Activated T-cell treated with anti-CD3 and anti-CD28 coated beads, Interleukin-2, amount 50 U/mL, for 4 hours (primary cell): ENCODE results near the gene RNF114. TPM values are rescaled to one million over a fixed set of nuclear protein-coding genes. Genes with fewer than 3 reads are reported as not detected.
"Not testable (repeated sequence)": the region's sequence is repeated elsewhere in the genome, so short reads cannot be mapped to it uniquely, and the experiment has no call there.

ENCODE experiments used
- ATAC-seq, 2 donors: fragments of 200-7000 bp; cut with Tn5 transposase; one replicate each; pipeline ENCODE4 v1.10.0; 2021
- DNase-seq: peaks from one replicate; pipeline ENCODE4 v3.0.0-alpha.2; 2020
- H3K27me3 Mint-ChIP-seq: one replicate; pipeline ENCODE4 v1.8.0; 2021; ENCODE audit warnings: low read depth, mixed read lengths
- H3K36me3 Mint-ChIP-seq: one replicate; pipeline ENCODE4 v1.8.0; 2022; ENCODE audit warnings: mixed read lengths; ENCODE audit not compliant: insufficient read depth
- H3K4me1 Mint-ChIP-seq: one replicate; pipeline ENCODE4 v1.8.0; 2021; ENCODE audit warnings: low read depth, mixed read lengths
- H3K4me3 Mint-ChIP-seq: one replicate; pipeline ENCODE4 v1.8.0; 2021; ENCODE audit warnings: mild to moderate bottlenecking, moderate library complexity, mixed read lengths
- H3K9me3 Mint-ChIP-seq: one replicate; pipeline ENCODE4 v1.8.0; 2021; ENCODE audit warnings: mixed read lengths
- total RNA-seq, 3 donors: library from RNA; stranded (reverse); gene quantifications; one replicate each; pipeline ENCODE4 v1.2.1, GENCODE V29; 2021

RNF114 gene
- total RNA-seq, 3 donors from 2014 or later: 71.1 to 81.9 (median 77.5) TPM

- no peak for ATAC-seq
Observed at GRCh38 chr20:49987015-49987867, 51.0 kb downstream of the RNF114 start.

GRCh38 chr20:49987868-49988690 lies 51.9 kb downstream of the RNF114 start:
- Mint-ChIP-seq H3K27me3 (no peaks in the 10 kb centered on the region), H3K4me1 (peaks cover 7% of the 10 kb centered on the region), H3K4me3 (no peak overlapping the region), H3K9me3 (no peaks in the 10 kb centered on the region), H3K36me3 (no peaks in the 10 kb centered on the region)
- ATAC-seq (no peak), DNase-seq (no peak)

More at GRCh38 chr20:49987015-49987867, 51.0 kb downstream of the RNF114 start:
- H3K4me1 Mint-ChIP-seq: peaks cover 12% of the 10 kb centered on the region
- no peak overlapping the region for H3K4me3 Mint-ChIP-seq
- H3K27me3 Mint-ChIP-seq: no peaks in the 10 kb centered on the region
- H3K36me3 Mint-ChIP-seq: no peaks in the 10 kb centered on the region
- no peaks in the 10 kb centered on the region for H3K9me3 Mint-ChIP-seq
- DNase-seq: no peak

- DNase-seq (no peak), ATAC-seq (no peak)
- no peaks in the 10 kb centered on the region for H3K9me3 Mint-ChIP-seq
- no peaks in the 10 kb centered on the region for H3K36me3 Mint-ChIP-seq
- H3K27me3 Mint-ChIP-seq: no peaks in the 10 kb centered on the region
- H3K4me1 Mint-ChIP-seq: no peaks in the 10 kb centered on the region
- no peak overlapping the region for H3K4me3 Mint-ChIP-seq
Observed at GRCh38 chr20:49989234-49990065, 53.3 kb downstream of the RNF114 start.

- H3K4me3 Mint-ChIP-seq: no peak overlapping the region
- H3K27me3 Mint-ChIP-seq: no peaks in the 10 kb centered on the region
- no peaks in the 10 kb centered on the region for H3K4me1 Mint-ChIP-seq
- no peaks in the 10 kb centered on the region for H3K9me3 Mint-ChIP-seq
- no peak for ATAC-seq
- no peak for DNase-seq
- H3K36me3 Mint-ChIP-seq: no peaks in the 10 kb centered on the region
Observed at GRCh38 chr20:49990271-49990720, 54.1 kb downstream of the RNF114 start.

GRCh38 chr20:49993301-49993751 lies 57.1 kb downstream of the RNF114 start:
- ATAC-seq (no peak), DNase-seq (no peak)
- H3K36me3 Mint-ChIP-seq: no peaks in the 10 kb centered on the region
- H3K4me1 Mint-ChIP-seq: no peaks in the 10 kb centered on the region
- H3K27me3 Mint-ChIP-seq: peaks cover 3% of the 10 kb centered on the region
- H3K4me3 Mint-ChIP-seq: no peak overlapping the region
- H3K9me3 Mint-ChIP-seq: no peaks in the 10 kb centered on the region

- peaks cover 7% of the 10 kb centered on the region for H3K27me3 Mint-ChIP-seq
- ATAC-seq: no peak
- H3K9me3 Mint-ChIP-seq: no peaks in the 10 kb centered on the region
- H3K36me3 Mint-ChIP-seq: no peaks in the 10 kb centered on the region
- no peak for DNase-seq
- H3K4me1 Mint-ChIP-seq: no peaks in the 10 kb centered on the region
- H3K4me3 Mint-ChIP-seq: no peak overlapping the region
Observed at GRCh38 chr20:49995586-49995985, 59.4 kb downstream of the RNF114 start.

GRCh38 chr20:49998478-49999188 lies 62.4 kb downstream of the RNF114 start:
- ATAC-seq, DNase-seq, H3K36me3 Mint-ChIP-seq, H3K4me3 Mint-ChIP-seq, H3K4me1 Mint-ChIP-seq, H3K9me3 Mint-ChIP-seq: not testable (repeated sequence)
- H3K27me3 Mint-ChIP-seq: peaks cover 16% of the 10 kb centered on the region

GRCh38 chr20:49999329-49999728 lies 63.1 kb downstream of the RNF114 start:
- ATAC-seq (peak; percentile 72 to 75), DNase-seq (no peak)
- H3K9me3 Mint-ChIP-seq: no peaks in the 10 kb centered on the region
- H3K27me3 Mint-ChIP-seq: peaks cover 16% of the 10 kb centered on the region
- H3K4me3 Mint-ChIP-seq: no peak overlapping the region
- no peaks in the 10 kb centered on the region for H3K4me1 Mint-ChIP-seq
- H3K36me3 Mint-ChIP-seq: no peaks in the 10 kb centered on the region

GRCh38 chr20:50000548-50001222 lies 64.5 kb downstream of the RNF114 start:
- not testable (repeated sequence) for H3K4me1 Mint-ChIP-seq, H3K36me3 Mint-ChIP-seq, H3K9me3 Mint-ChIP-seq, DNase-seq, ATAC-seq, H3K4me3 Mint-ChIP-seq
- peaks cover 22% of the 10 kb centered on the region for H3K27me3 Mint-ChIP-seq

GRCh38 chr20:50001784-50002311 lies 65.7 kb downstream of the RNF114 start:
- no peak for DNase-seq
- Mint-ChIP-seq H3K27me3 (peaks cover 21% of the 10 kb centered on the region), H3K4me1 (peaks cover 4% of the 10 kb centered on the region), H3K4me3 (no peak overlapping the region), H3K9me3 (no peaks in the 10 kb centered on the region), H3K36me3 (no peaks in the 10 kb centered on the region)
- ATAC-seq: no peak

GRCh38 chr20:50003253-50003656 lies 67.1 kb downstream of the RNF114 start:
- Mint-ChIP-seq H3K27me3 (peaks cover 24% of the 10 kb centered on the region), H3K4me3 (no peak overlapping the region)
- no peak for ATAC-seq

More at GRCh38 chr20:50003253-50003656, 67.1 kb downstream of the RNF114 start:
- H3K9me3 Mint-ChIP-seq: no peaks in the 10 kb centered on the region
- H3K36me3 Mint-ChIP-seq: no peaks in the 10 kb centered on the region
- DNase-seq: no peak
- peaks cover 4% of the 10 kb centered on the region for H3K4me1 Mint-ChIP-seq
